ENCODE results near the gene OMD.

Gene OMD

DNA sequence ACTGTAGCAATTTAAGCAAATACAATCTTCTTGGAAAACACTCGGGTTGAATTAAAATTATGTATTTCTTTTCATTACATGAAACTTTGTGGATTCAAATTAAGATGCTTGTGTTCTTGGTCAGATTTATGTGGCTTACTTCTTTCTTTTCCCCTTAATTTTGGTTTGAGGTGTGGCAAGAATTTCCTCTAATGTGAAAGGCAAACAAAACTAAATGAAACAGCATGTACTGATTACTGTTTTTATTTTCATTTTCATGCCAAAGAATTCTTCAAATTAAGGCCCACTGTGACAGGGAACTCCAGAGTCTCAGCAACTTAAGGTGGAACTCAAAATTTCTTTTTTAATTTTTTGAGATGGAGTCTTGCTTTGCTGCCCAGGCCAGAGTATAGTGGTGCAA is at the start of gene OMD:
Gene OMD (minus strand): TSS at position 132 of the 400 bp plus-strand sequence. CDS start 6,913 bp downstream, outside the sequence.
- no peaks in the 10 kb centered on the region for H3K27me3 Mint-ChIP-seq
- no peak within 1 kb of the TSS for H3K4me3 Mint-ChIP-seq
- peaks cover 4% of the 10 kb centered on the region in 2 donors for H3K36me3 Mint-ChIP-seq
- ATAC-seq (replicated peaks) (no peak), DNase-seq (no peak)
- H3K4me1 Mint-ChIP-seq = peaks cover 4 to 6% of the 10 kb centered on the region in 2 donors
- H3K9me3 Mint-ChIP-seq = no peaks in the 10 kb centered on the region
- no peak within 1 kb of the TSS for H3K27ac Mint-ChIP-seq

DNA sequence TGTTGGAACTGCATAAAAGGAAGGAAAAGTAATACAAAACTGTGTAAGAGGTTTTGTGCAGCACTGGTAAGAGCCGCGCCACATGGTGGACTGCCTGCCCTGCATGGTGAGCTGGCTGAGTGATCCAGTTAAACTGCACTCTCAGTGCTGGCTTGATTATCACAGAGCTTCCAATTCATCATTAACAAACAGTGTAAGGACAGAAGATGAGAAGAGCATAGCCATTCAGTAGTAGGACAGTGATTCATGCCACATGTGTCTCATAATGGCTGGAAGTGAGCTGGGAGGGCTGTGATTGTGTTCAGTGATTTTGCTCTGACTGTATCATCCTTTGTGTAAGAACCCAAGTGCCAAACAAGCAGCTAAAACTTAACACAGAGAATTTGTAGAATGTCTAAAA is 43.9 kb upstream of the OMD start:
- ATAC-seq (replicated peaks) (no peak), DNase-seq (no peak)
- no peak overlapping the region for H3K4me3 Mint-ChIP-seq
- H3K27me3 Mint-ChIP-seq = no peaks in the 10 kb centered on the region
- H3K36me3 Mint-ChIP-seq = peaks cover 0 to 4% of the 10 kb centered on the region in 2 donors
- H3K4me1 Mint-ChIP-seq = no peaks in the 10 kb centered on the region
- H3K27ac Mint-ChIP-seq = no peak overlapping the region
- H3K9me3 Mint-ChIP-seq = no peaks in the 10 kb centered on the region

DNA sequence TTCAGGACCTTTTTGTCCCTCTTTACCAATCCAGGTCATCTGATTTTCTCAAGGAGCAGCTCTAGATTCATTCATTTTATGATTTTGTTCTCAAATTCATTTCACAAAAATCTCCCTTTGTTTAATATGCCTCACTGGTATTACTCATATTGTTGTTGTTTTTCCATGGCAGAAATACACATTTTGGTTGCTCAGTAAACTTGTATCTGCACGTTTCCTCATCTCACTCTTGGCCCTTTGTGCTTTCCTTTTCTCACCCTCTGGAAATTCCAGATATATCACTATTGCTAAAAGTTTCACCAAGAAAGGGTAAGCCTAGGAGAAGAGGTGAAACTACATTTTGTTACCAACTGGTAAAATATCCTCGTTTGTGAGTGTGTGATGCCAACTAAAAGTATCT is 43.2 kb upstream of the OMD start:
- H3K36me3 Mint-ChIP-seq = no peaks in the 10 kb centered on the region
- H3K4me3 Mint-ChIP-seq = no peak overlapping the region
- ATAC-seq (replicated peaks) (no peak), DNase-seq (no peak)
- no peaks in the 10 kb centered on the region for H3K4me1 Mint-ChIP-seq
- H3K27ac Mint-ChIP-seq = no peak overlapping the region
- no peaks in the 10 kb centered on the region for H3K9me3 Mint-ChIP-seq
- H3K27me3 Mint-ChIP-seq = no peaks in the 10 kb centered on the region

DNA sequence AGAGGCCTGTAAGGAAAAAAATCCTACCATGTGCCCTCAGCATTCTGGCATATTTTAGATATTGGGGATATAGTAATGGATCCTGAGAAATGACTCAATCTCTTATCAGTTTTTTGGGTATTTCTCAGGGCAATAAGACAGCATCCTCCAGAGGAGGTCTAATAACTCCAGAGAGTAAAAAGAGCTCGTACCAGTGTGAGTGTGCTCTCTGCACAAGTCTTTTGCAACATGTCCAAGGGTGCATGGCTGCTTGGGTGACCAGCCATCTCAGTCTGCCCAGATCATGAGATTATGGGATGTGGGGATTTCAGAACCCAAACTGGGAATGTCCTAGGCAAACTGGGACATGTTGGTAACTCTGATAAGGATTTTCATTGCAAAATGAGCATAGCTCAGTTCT is 42.8 kb upstream of the OMD start:
- DNase-seq (no peak), ATAC-seq (replicated peaks) (no peak)
- no peak overlapping the region for H3K27ac Mint-ChIP-seq
- no peaks in the 10 kb centered on the region for H3K4me1 Mint-ChIP-seq
- no peaks in the 10 kb centered on the region for H3K36me3 Mint-ChIP-seq
- no peaks in the 10 kb centered on the region for H3K27me3 Mint-ChIP-seq
- no peaks in the 10 kb centered on the region for H3K9me3 Mint-ChIP-seq
- no peak overlapping the region for H3K4me3 Mint-ChIP-seq

DNA sequence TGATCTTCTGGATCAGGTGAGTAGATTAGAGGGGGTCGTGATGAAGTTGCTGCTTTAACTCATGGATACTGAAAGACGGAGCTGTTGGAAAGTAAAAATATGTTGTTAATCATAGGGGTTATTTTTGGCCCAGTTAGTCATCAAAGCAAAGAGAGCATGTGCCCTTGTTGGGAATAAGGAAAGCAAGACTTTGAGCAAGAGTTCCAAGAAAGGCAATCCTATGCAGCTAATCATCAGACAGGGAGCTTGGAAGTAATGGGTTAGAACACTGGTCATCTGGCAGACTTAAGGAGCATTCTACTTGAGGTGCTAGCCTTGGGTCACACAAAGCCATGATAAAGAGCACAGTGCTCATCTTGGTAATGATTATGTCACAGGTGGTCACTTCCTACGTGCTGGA is 39.7 kb upstream of the OMD start:
- H3K36me3 Mint-ChIP-seq = no peaks in the 10 kb centered on the region
- DNase-seq = no peak
- no peaks in the 10 kb centered on the region for H3K4me1 Mint-ChIP-seq
- H3K9me3 Mint-ChIP-seq = no peaks in the 10 kb centered on the region
- no peak overlapping the region for H3K27ac Mint-ChIP-seq
- no peak for ATAC-seq (replicated peaks)
- H3K4me3 Mint-ChIP-seq = no peak overlapping the region
- no peaks in the 10 kb centered on the region for H3K27me3 Mint-ChIP-seq

GRCh38 chr9:92463387-92463786 is 39.1 kb upstream of the OMD start:
- Mint-ChIP-seq H3K27me3 (no peaks in the 10 kb centered on the region), H3K4me1 (no peaks in the 10 kb centered on the region)
- no peak for ATAC-seq (replicated peaks)

GRCh38 chr9:92457576-92457975 is 33.3 kb upstream of the OMD start:
- ATAC-seq (replicated peaks) (no peak), DNase-seq (no peak)
- no peak overlapping the region for H3K27ac Mint-ChIP-seq
- no peaks in the 10 kb centered on the region for H3K9me3 Mint-ChIP-seq
- no peaks in the 10 kb centered on the region for H3K27me3 Mint-ChIP-seq
- H3K36me3 Mint-ChIP-seq = no peaks in the 10 kb centered on the region
- no peak overlapping the region for H3K4me3 Mint-ChIP-seq
- H3K4me1 Mint-ChIP-seq = no peaks in the 10 kb centered on the region

More at GRCh38 chr9:92463387-92463786, 39.1 kb upstream of the OMD start:
- Mint-ChIP-seq H3K27ac (no peak overlapping the region), H3K4me3 (no peak overlapping the region), H3K9me3 (no peaks in the 10 kb centered on the region), H3K36me3 (no peaks in the 10 kb centered on the region)
- DNase-seq = no peak

DNA sequence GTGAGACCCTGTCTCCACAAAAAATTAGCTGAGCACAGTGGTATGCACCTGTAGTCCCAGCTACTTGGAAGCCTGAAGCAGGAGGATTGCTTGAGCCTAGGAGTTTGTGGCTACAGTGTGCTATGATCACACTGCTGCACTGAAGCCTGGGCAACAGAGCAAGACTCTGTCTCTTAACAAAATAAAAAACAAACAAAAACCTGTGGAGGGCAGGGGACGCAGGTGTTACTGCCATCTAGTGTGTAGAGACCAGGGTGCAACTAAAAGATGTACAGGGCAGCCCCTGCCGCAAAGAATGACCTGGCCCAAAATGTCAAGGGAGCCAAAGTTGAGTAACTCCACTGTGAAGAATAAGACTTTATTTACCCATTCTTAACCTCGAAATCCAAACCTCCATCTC is 30.9 kb upstream of the OMD start:
- Mint-ChIP-seq H3K27me3 (no peaks in the 10 kb centered on the region), H3K9me3 (no peaks in the 10 kb centered on the region), H3K4me3 (no peak overlapping the region), H3K4me1 (no peaks in the 10 kb centered on the region), H3K27ac (no peak overlapping the region), H3K36me3 (no peaks in the 10 kb centered on the region)
- ATAC-seq (replicated peaks) (peak in 1 of 2 donors; percentile 33), DNase-seq (no peak)

GRCh38 chr9:92446536-92446935 is 22.3 kb upstream of the OMD start:
- no peak for DNase-seq
- ATAC-seq (replicated peaks) = no peak
- no peaks in the 10 kb centered on the region for H3K36me3 Mint-ChIP-seq
- H3K4me1 Mint-ChIP-seq = peaks cover 0 to 2% of the 10 kb centered on the region in 2 donors
- no peak overlapping the region for H3K4me3 Mint-ChIP-seq
- no peaks in the 10 kb centered on the region for H3K9me3 Mint-ChIP-seq
- no peaks in the 10 kb centered on the region for H3K27me3 Mint-ChIP-seq
- H3K27ac Mint-ChIP-seq = no peak overlapping the region

GRCh38 chr9:92444841-92445240 is 20.6 kb upstream of the OMD start:
- no peaks in the 10 kb centered on the region for H3K9me3 Mint-ChIP-seq
- no peak overlapping the region for H3K4me3 Mint-ChIP-seq
- H3K27me3 Mint-ChIP-seq = no peaks in the 10 kb centered on the region
- H3K36me3 Mint-ChIP-seq = no peaks in the 10 kb centered on the region
- H3K4me1 Mint-ChIP-seq = peaks cover 0 to 2% of the 10 kb centered on the region in 2 donors
- DNase-seq (no peak), ATAC-seq (replicated peaks) (no peak)
- no peak overlapping the region for H3K27ac Mint-ChIP-seq

GRCh38 chr9:92440751-92441046 is 16.4 kb upstream of the OMD start:
- peaks cover 0 to 2% of the 10 kb centered on the region in 2 donors for H3K4me1 Mint-ChIP-seq
- no peak for DNase-seq
- H3K36me3 Mint-ChIP-seq = no peaks in the 10 kb centered on the region
- H3K9me3 Mint-ChIP-seq = no peaks in the 10 kb centered on the region
- H3K27me3 Mint-ChIP-seq = no peaks in the 10 kb centered on the region
- no peak overlapping the region for H3K4me3 Mint-ChIP-seq
- H3K27ac Mint-ChIP-seq = no peak overlapping the region
- no peak for ATAC-seq (replicated peaks)

DNA sequence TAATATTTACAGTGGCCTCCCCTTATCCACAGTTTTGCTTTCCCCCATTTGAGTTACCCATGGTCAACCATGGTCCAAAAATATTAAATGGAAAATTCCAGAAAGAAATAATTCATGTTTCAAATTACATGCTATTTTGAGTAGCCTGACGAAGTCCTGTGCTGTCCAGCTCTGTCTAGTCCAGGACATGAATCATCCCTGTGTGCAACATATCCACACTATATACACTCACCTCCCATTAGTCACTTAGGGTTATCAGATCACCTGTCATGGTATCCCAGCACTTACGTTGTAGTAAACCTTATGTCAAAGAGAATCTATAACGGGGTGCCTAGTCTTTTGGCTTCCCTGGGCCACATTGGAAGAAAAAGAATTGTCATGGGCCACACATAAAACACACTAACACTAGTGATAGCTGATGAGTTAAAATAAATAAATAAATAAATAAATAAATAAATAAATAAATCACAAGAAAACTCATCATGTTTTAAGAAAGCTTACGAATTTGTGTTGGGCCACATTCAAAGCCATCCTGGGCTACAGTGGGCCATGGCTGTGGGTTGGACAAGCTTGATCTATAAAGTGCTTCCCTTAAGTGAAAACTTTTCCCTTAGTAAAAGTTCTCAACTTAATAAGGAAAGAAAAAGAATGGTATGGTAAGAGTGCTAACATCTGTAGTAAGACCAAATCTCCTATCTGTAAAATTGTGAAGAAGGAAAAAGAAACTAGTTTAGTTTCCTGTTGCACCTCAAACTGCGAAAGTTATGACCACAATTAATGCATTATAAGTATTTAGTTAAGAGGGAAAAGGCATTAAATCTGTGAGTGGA is 15.9 kb upstream of the OMD start:
- no peaks in the 10 kb centered on the region for H3K27me3 Mint-ChIP-seq
- H3K4me3 Mint-ChIP-seq = no peak overlapping the region
- ATAC-seq (replicated peaks) (no peak), DNase-seq (no peak)
- no peaks in the 10 kb centered on the region for H3K9me3 Mint-ChIP-seq
- peaks cover 0 to under 1% of the 10 kb centered on the region in 2 donors for H3K4me1 Mint-ChIP-seq
- no peak overlapping the region for H3K27ac Mint-ChIP-seq
- no peaks in the 10 kb centered on the region for H3K36me3 Mint-ChIP-seq

DNA sequence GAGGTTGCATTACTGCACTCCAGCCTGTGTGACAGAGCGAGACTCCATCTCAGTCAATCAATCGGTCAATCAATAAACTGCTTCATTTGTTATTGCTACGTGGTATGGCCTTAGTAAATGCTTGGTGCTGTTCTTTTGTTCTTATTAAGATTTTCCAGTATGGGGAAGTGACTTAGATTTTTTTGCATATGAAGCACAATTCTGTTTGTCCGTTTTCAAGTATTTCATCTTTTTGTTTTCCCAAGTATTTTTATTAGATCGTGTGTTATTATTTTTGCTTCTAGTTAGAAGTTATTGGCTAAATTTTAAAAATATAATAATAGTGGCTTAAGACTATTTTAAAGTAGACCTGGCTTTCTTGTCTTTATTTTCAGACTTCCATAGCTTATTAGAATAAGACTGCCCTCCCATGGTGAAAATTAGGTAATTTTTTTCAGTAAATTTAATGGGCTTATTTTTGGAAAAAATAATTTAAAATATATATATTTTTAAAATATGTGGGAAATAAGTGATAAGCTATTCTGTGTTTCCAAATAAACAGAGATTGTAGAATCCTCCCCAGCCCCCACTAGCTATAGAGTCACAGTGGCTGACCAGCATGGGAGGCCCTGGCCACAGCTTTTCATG is 14.7 kb upstream of the OMD start:
- no peak overlapping the region for H3K27ac Mint-ChIP-seq

DNA sequence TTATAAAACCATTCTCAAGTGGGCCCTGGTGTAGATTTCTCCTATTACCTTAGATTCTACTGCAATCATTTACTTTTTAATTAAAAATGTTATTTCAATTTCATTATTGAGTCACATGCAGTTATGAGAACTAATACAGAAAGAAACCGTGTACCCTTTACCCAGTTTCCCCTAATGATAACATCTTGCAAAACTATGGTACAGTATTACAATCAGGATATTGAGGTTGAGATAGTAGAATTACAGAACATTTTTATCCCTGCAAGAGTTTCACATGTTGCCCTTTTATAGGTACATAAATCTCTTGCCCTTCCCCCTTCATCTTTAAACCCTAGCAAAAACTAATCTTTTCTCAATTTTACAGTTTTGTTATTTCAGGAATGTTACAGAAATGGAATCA is 11.0 kb upstream of the OMD start:
- Mint-ChIP-seq H3K27ac (no peak overlapping the region), H3K27me3 (no peaks in the 10 kb centered on the region), H3K9me3 (no peaks in the 10 kb centered on the region), H3K4me3 (no peak overlapping the region), H3K4me1 (no peaks in the 10 kb centered on the region), H3K36me3 (peaks cover 3 to 6% of the 10 kb centered on the region in 2 donors)
- ATAC-seq (replicated peaks) (no peak), DNase-seq (no peak)

More for the DNA sequence above, 14.7 kb upstream of the OMD start:
- DNase-seq = no peak
- ATAC-seq (replicated peaks) = no peak
- no peaks in the 10 kb centered on the region for H3K27me3 Mint-ChIP-seq
- no peaks in the 10 kb centered on the region for H3K4me1 Mint-ChIP-seq
- H3K9me3 Mint-ChIP-seq = no peaks in the 10 kb centered on the region
- H3K36me3 Mint-ChIP-seq = no peaks in the 10 kb centered on the region
- no peak overlapping the region for H3K4me3 Mint-ChIP-seq

GRCh38 chr9:92432972-92433548 is 8.8 kb upstream of the OMD start:
- no peak overlapping the region for H3K4me3 Mint-ChIP-seq
- H3K36me3 Mint-ChIP-seq = peaks cover 5 to 6% of the 10 kb centered on the region in 2 donors
- DNase-seq = no peak
- H3K9me3 Mint-ChIP-seq = no peaks in the 10 kb centered on the region
- H3K27me3 Mint-ChIP-seq = no peaks in the 10 kb centered on the region
- no peaks in the 10 kb centered on the region for H3K4me1 Mint-ChIP-seq
- no peak overlapping the region for H3K27ac Mint-ChIP-seq
- ATAC-seq (replicated peaks) = no peak
